Erythroblast (primary cell): ENCODE results near the gene ATG7.

Source experiments
- GATA1 ChIP-seq: IDR thresholded peaks from 2 replicates; pipeline ENCODE4 v1.6.1; 2011; ENCODE audit warnings: low read depth, mild to moderate bottlenecking, control low read depth, low read length, moderate library complexity
- POLR2A ChIP-seq: IDR thresholded peaks from 2 replicates; pipeline ENCODE4 v1.6.1; 2011; ENCODE audit warnings: mild to moderate bottlenecking, low read length

DNA sequence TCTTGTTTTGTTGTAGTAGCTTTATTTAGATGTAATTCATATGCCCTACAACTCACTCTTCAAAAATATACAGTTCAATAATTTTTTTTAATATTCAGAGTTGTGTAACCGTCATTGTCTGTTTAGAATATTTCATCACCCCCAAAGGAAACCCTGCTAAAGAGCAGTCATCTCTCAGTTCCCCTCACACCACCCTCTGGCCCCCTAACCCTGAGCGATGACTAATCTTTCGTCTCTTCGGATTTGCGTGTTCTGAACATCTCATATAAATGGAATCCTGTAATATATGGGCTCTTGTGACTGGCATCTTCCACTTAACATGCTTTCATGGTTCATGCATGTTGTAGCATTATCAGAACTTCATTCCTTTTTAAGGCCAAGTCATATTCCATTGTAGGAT, 183.8 kb downstream of the ATG7 start:
- TF ChIP-seq POLR2A: no peak
- no peak for TF ChIP-seq GATA1
